ENCODE measurements around the gene HSBP1L1.
A peak's percentile ranks its signal among the peaks of the same experiment; 100 is the strongest.
"Not testable (repeated sequence)": the region's sequence is repeated elsewhere in the genome, so short reads cannot be mapped to it uniquely, and the experiment has no call there.

HSBP1L1 gene

DNA sequence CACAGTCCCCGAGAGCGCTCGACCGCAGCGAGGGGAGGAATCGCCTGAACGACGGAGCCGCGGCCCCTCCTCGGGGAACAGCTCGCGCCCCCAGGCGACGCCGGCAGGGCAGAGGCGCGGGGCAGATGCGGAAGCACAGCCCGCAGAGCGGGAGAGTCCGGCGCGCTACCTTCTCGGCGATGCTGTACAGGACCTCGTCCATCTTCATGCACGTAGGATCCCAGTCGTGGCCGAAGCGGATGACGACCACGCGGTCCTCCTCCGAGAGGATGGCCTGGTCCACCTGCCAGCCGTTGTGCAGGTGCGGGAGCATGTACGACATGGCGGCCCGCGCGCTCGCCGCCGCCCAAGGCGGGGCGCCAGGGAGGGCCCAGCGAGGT lies 23.6 kb downstream of the HSBP1L1 start:
- DNase-seq = peak; percentile 58

DNA sequence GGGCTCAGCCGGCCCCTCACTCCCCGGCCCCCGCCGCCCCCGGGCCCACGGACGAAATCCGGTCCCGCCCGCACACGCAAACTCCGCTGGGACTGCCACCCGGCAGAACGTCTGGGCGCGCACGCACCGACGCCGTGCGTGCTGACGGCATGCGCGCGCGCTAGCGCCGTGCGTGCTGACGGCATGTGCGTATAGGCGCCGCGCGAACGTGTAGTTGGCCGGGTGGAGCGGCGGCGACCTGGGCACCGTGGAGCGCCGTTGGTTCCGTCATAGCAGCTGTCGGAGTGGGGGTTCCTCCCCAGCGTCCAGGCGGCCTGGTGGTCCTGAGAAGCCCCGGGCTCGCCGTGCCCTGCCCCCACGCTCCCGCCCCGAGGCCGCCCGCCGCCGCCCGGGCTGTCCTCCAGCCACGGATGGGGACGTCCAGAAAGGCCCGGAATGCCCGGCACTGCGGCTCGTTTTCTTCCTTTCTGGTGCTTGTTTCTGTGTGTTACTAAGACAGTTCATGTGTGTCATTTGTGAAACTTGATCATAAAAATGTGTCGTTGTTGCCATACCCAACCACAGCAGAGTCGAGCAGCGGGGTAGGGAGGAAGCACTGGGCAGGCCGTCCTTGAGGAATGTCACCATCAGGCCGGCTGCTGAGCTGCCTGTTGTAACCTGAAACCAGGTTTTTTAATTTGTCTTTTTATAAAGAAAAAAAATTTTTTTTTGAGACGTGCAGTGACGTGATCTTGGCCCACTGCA lies 24.2 kb downstream of the HSBP1L1 start, which contains the start of gene TXNL4A:
TXNL4A (minus strand) TSS at position 113 of the 744 bp plus-strand sequence. CDS start 171 bp downstream, outside the sequence.
- peak; percentile 85 for DNase-seq

- DNase-seq = no peak
Observed at GRCh38 chr18:79989195-79989497, 24.7 kb downstream of the HSBP1L1 start.

DNA sequence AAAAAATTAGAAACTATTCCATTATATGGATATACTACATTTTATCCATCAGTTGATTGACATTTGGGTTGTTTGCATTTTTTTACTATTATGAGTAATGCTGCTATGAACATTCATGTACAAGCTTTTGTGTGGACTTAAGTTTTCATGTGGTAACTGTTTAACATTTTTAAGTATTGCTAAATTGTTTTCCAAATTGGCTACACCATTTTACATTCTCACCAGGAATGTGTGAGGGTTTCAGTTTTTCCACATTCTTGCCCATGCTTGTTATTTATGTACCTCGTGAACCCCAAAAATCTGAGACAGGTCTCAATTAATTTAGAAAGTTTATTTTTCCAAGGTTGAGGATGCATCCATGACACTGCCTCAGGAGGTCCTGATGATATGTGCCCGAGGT lies 27.1 kb downstream of the HSBP1L1 start:
- no peak for DNase-seq

DNA sequence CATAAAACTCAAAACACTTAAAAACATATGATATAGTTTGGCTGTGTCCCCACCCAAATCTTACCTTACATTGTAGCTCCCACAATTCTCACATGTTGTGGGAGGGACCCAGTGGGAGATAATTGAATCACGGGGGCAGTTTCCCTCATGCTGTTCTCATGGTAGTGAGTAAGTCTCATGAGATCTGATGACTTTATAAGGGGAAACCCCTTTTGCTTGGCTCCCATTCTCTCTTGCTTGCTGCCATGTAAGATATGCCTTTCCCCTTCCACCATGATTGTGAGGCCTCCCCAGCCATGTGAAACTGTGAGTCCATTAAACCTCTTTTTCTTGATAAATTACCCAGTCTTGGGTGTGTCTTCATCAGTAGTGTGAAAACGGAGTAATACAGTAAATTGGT lies 35.3 kb downstream of the HSBP1L1 start:
- DNase-seq = not testable (repeated sequence)

DNA sequence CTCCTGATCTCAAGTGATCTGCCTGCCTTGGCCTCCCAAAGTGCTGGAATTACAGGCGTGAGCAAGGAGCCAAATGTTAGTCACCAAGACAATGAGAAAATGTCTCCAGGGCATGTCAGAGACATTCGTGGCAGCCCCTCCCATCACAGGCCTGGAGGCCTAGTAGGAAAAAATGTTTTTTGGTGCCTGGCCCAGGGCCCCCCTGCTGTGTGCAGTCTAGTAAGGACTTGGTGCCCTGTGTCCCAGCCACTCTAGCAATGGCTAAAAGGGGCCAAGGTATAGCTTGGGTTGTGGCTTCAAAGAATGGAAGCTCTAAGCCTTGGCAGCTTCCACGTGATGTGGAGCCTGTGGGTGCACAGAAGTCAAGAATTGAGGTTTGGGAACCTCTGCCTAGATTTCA lies 36.4 kb downstream of the HSBP1L1 start:
- DNase-seq = no peak

DNA sequence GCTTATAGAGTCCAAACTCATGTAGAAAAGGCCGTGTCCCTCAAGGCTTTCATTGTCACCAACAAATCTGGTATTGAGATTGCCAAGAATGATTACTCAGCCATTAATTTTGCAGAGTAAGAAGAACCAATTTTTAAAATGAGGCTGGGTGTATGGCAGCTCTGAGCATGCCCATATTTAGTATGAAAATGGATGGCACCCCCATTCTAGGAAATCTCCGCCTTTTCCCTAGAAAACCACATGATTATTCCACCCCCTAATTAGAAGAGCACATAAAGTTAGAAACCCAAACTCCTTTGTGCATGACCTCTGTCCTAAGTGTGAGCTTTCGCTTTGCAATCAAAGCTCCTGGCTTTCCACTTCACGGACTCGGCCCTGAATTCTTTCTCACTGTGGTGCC lies 38.0 kb downstream of the HSBP1L1 start:
- no peak for DNase-seq

GRCh38 chr18:80004600-80005342 lies 40.3 kb downstream of the HSBP1L1 start:
- DNase-seq = no peak

- no peak for DNase-seq
Observed at GRCh38 chr18:80006724-80007123, 42.3 kb downstream of the HSBP1L1 start.

- DNase-seq = peak; percentile 98
Observed at GRCh38 chr18:80009661-80010550, 45.5 kb downstream of the HSBP1L1 start.

DNA sequence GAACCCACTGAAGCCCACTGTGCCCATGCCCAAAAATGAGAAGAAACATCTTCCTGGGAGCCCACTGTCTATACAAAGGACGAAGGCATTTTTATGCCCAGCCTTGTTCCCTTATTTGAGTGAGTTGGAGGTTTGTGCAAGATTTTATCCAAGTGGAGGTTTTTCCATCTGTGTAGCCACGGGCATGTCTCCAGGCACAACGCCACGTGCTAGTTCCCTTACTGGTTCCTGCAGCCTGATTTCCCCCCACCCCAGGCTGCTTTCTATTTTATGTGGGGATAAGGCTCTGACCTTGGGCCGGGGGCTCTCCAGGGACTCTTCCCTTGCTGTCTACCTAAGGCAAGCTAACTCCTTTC lies 46.1 kb downstream of the HSBP1L1 start:
- DNase-seq = no peak

GRCh38 chr18:80011496-80012137 lies 47.2 kb downstream of the HSBP1L1 start:
- not testable (repeated sequence) for DNase-seq

DNA sequence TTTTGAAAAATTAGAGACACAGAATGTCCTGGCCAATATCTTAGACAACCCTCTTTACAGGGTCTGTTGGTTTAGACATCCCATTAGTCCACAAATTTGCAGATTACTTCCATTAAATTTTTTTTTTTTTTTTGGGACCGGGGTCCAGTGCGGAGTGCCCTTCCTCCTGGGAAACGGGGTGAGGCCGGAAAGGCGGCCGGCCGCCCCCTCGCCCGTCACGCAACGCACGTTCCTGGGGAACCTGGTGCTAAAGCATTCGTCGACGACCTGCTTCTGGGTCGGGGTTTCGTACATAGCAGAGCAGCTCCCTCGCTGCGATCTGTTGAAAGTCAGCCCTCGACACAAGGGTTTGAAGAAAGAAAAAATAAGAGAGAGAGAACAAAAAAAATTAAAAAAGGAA lies 48.3 kb downstream of the HSBP1L1 start:
- DNase-seq = no peak

All from EL (cell line).